IMR-90 (cell line): Measurements from ENCODE around the gene SCCPDH. TPM values are rescaled to one million over a fixed set of nuclear protein-coding genes. Genes with fewer than 3 reads are reported as not detected.

Experiments used
- ATAC-seq: fragments of 200-7000 bp; cut with Tn5 transposase; 2 replicates; pipeline ENCODE4 v1.9.1; 2020; ENCODE audit warnings: low read depth, mild to moderate bottlenecking, moderate library complexity
- BruUV-seq: library from RNA; stranded (reverse); fragments of 400-500 nt; replicated peaks from 2 replicates; lab custom pipeline; 2021; lab: Mats Ljungman, UMichigan
- CTCF ChIA-PET: fragments of 300-600 bp; formaldehyde crosslinking; extraction: SDS; loops from one replicate; lab custom pipeline; 2021; ENCODE audit warnings: antibody characterized with exemption; lab: Yijun Ruan, JAX
- POLR2A ChIA-PET: fragments of 300-600 bp; sonication (Branson Sonifier 250); formaldehyde crosslinking; loops from one replicate; lab custom pipeline; 2022; ENCODE audit warnings: antibody characterized with exemption; ENCODE audit not compliant: unreplicated experiment; lab: Charles Lee
- DNase-seq: peaks from one replicate; pipeline ENCODE4 v3.0.0; 2013
- H2AFZ ChIP-seq: replicated peaks from 2 replicates; pipeline ENCODE3; 2013; ENCODE audit warnings: low read length, mild to moderate bottlenecking; ENCODE audit not compliant: poor library complexity
- H2AK5ac ChIP-seq: 2 replicates; pipeline ENCODE4 v1.6.1; 2013; ENCODE audit warnings: low read depth, low read length, inconsistent platforms
- H2AK9ac ChIP-seq: replicated peaks from 2 replicates; pipeline ENCODE3; 2013; ENCODE audit warnings: mild to moderate bottlenecking, low read depth, low read length, moderate library complexity; ENCODE audit not compliant: poor library complexity
- H2BK120ac ChIP-seq: 2 replicates; pipeline ENCODE4 v1.6.1; 2013; ENCODE audit warnings: low read depth, low read length, inconsistent platforms
- H2BK15ac ChIP-seq: 3 replicates; pipeline ENCODE4 v1.6.1; 2013; ENCODE audit warnings: low read depth, low read length, inconsistent platforms
- H2BK20ac ChIP-seq: 2 replicates; pipeline ENCODE4 v1.6.1; 2013; ENCODE audit warnings: low read depth, mild to moderate bottlenecking, inconsistent platforms, low read length, moderate library complexity
- H2BK5ac ChIP-seq: 2 replicates; pipeline ENCODE4 v1.6.1; 2013; ENCODE audit warnings: mild to moderate bottlenecking, low read depth, low read length, inconsistent platforms; ENCODE audit not compliant: poor library complexity, severe bottlenecking
- H3K14ac ChIP-seq: replicated peaks from 2 replicates; pipeline ENCODE4 v1.6.1; 2013; ENCODE audit warnings: low read depth, low read length, inconsistent platforms
- H3K18ac ChIP-seq: 2 replicates; pipeline ENCODE4 v1.6.1; 2013; ENCODE audit warnings: low read depth, low read length, control low read depth
- H3K23ac ChIP-seq: 2 replicates; pipeline ENCODE4 v1.6.1; 2013; ENCODE audit warnings: low read depth, low read length, inconsistent platforms
- H3K27ac ChIP-seq: 2 replicates; pipeline ENCODE4 v1.5.1; 2013; ENCODE audit warnings: mild to moderate bottlenecking, control low read depth, low read length; ENCODE audit not compliant: insufficient read depth
- H3K27me3 ChIP-seq: 2 replicates; pipeline ENCODE4 v1.6.1; 2013; ENCODE audit warnings: low read length; ENCODE audit not compliant: control insufficient read depth, insufficient read depth
- H3K36me3 ChIP-seq: 2 replicates; pipeline ENCODE4 v1.6.1; 2013; ENCODE audit warnings: low read length, mixed read lengths; ENCODE audit not compliant: control insufficient read depth, insufficient read depth
- H3K4ac ChIP-seq: 2 replicates; pipeline ENCODE4 v1.6.1; 2013; ENCODE audit warnings: low read depth, low read length, inconsistent platforms
- H3K4me1 ChIP-seq: 2 replicates; pipeline ENCODE4 v1.6.1; 2013; ENCODE audit warnings: low read length, mixed read lengths; ENCODE audit not compliant: control insufficient read depth, insufficient read depth
- H3K4me2 ChIP-seq: 2 replicates; pipeline ENCODE4 v1.6.1; 2013; ENCODE audit warnings: low read depth, mild to moderate bottlenecking, control low read depth, low read length, moderate library complexity
- H3K4me3 ChIP-seq: 2 replicates; pipeline ENCODE4 v1.5.1; 2013; ENCODE audit warnings: low read depth, mild to moderate bottlenecking, control low read depth, low read length, moderate library complexity; ENCODE audit not compliant: insufficient read depth
- H3K56ac ChIP-seq: 2 replicates; pipeline ENCODE4 v1.6.1; 2013; ENCODE audit warnings: low read length, inconsistent platforms; ENCODE audit not compliant: insufficient read depth; ENCODE audit errors: extremely low read depth
- H3K79me1 ChIP-seq, 2 experiments: 2 replicates each; pipeline ENCODE4 v1.6.1; 2013; ENCODE audit warnings: low read length in 2 of 2, inconsistent platforms in 1 of 2, low read depth in 1 of 2
- H3K9ac ChIP-seq: 2 replicates; pipeline ENCODE4 v1.6.1; 2013; ENCODE audit warnings: low read depth, low read length, control low read depth
- H3K9me1 ChIP-seq: 2 replicates; pipeline ENCODE4 v1.6.1; 2013; ENCODE audit warnings: low read length, inconsistent platforms; ENCODE audit not compliant: insufficient read depth
- H3K9me3 ChIP-seq: 2 replicates; pipeline ENCODE4 v1.6.1; 2013; ENCODE audit warnings: low read length; ENCODE audit not compliant: control insufficient read depth, insufficient read depth
- H4K20me1 ChIP-seq: 2 replicates; pipeline ENCODE4 v1.6.1; 2013; ENCODE audit warnings: low read length, inconsistent platforms; ENCODE audit not compliant: insufficient read depth
- H4K5ac ChIP-seq: 2 replicates; pipeline ENCODE4 v1.6.1; 2013; ENCODE audit warnings: mild to moderate bottlenecking, low read depth, low read length, control low read depth
- H4K8ac ChIP-seq, 2 experiments: 2 replicates each; pipeline ENCODE4 v1.6.1; 2013; ENCODE audit warnings: low read depth in 2 of 2, low read length in 2 of 2, control low read depth in 1 of 2, inconsistent platforms in 1 of 2
- H4K91ac ChIP-seq: 2 replicates; pipeline ENCODE4 v1.6.1; 2013; ENCODE audit warnings: low read depth, low read length, inconsistent platforms; ENCODE audit not compliant: insufficient read depth
- BHLHE40 ChIP-seq: fragments of 150-350 bp; IDR thresholded peaks from 2 replicates; pipeline ENCODE4 v1.6.1; 2016; ENCODE audit warnings: mild to moderate bottlenecking, low read depth, low read length
- CHD1 ChIP-seq: IDR thresholded peaks from 2 replicates; pipeline ENCODE4 v1.6.1; 2012; ENCODE audit warnings: low read depth, low read length, improper control_type of control experiment
- CTCF ChIP-seq: conservative IDR thresholded peaks from 2 replicates; pipeline ENCODE4 v1.5.1; 2012; ENCODE audit warnings: mild to moderate bottlenecking, low read depth, low read length, improper control_type of control experiment
- FOS ChIP-seq: fragments of 150-350 bp; IDR thresholded peaks from 2 replicates; pipeline ENCODE4 v1.6.1; 2016; ENCODE audit warnings: low read depth, low read length
- MXI1 ChIP-seq: IDR thresholded peaks from 2 replicates; pipeline ENCODE4 v1.6.1; 2012; ENCODE audit warnings: low read depth, mild to moderate bottlenecking, low read length, moderate library complexity, borderline replicate concordance
- POLR2A ChIP-seq: IDR thresholded peaks from 2 replicates; pipeline ENCODE4 v1.6.1; 2012; ENCODE audit warnings: mild to moderate bottlenecking, low read depth, low read length
- RAD21 ChIP-seq: IDR thresholded peaks from 2 replicates; pipeline ENCODE4 v1.6.1; 2012; ENCODE audit warnings: low read length, improper control_type of control experiment
- SMC3 ChIP-seq: fragments of 150-350 bp; IDR thresholded peaks from 2 replicates; pipeline ENCODE4 v1.6.1; 2016; ENCODE audit warnings: low read depth, mild to moderate bottlenecking, antibody characterized with exemption, low read length, moderate library complexity
- USF2 ChIP-seq: fragments of 150-350 bp; IDR thresholded peaks from 2 replicates; pipeline ENCODE4 v1.6.1; 2017; ENCODE audit warnings: mild to moderate bottlenecking, antibody characterized with exemption, low read length, low read depth
- WGBS, 2 experiments: methylation state at CpG; one replicate each; pipeline versions ENCODE4 v1.1.5 to v1.1.7; 2013; ENCODE audit warnings: missing lambda C conversion rate in 2 of 2; ENCODE audit not compliant: insufficient read length in 1 of 2; ENCODE audit errors: extremely low coverage in 2 of 2; 5-methylcytosine and 5-hydroxymethylcytosine counted together
- dilution Hi-C: fragments of 300-500 bp; cut with HindIII; formaldehyde crosslinking; loops from one replicate; pipeline ENCODE4 v1.14.3; 2018; ENCODE audit warnings: low sequenced_read_pairs; ENCODE audit not compliant: unreplicated experiment
- in situ Hi-C: fragments of 300-500 bp; cut with MboI; formaldehyde crosslinking; loops from 3 replicates; pipeline ENCODE4 v1.14.3; 2019; ENCODE audit warnings: low sequenced_read_pairs, inconsistent platforms, mixed read lengths
- intact Hi-C: fragments of 100-400 bp; cut with micrococcal nuclease; formaldehyde crosslinking; loops from 2 replicates; pipeline ENCODE4 v1.10.0; 2022
- polyA plus RNA-seq, 3 experiments: library from polyadenylated mRNA; depleted of rRNA; stranded (reverse); fragments of >200 nt; gene quantifications; 2 replicates each; pipeline ENCODE4 v1.2.3, GENCODE V29; 2012; ENCODE audit warnings: low replicate concordance in 1 of 3
- total RNA-seq: library from RNA; depleted of rRNA; stranded (reverse); fragments of >200 nt; gene quantifications from 2 replicates; pipeline ENCODE4 v1.2.3, GENCODE V29; 2012

The SCCPDH gene
- total and polyA plus RNA-seq, 2 of the 4 experiments (the other 2 are of a cell fraction) = 26.9 to 37.8 TPM

DNA sequence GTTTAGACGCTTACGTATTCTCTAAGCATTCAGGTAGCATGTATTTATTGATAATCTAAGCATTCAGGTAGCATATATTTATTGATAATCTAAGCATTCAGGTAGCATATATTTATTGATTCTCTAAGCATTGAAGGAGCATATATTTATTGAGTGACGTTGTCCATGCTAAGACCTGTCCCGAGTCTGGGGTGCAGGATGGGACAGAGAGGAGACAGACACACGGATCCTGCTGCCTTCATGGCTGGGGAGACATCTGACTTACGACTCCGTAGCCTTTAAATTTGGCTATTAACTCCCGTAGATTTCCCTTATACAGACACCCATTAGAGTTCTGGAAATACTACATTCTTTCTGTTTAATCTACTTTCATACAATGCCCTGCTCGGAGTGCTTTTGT, 982 bp downstream of the SCCPDH start:
- Histone ChIP-seq H2BK5ac (no peak overlapping the region), H4K91ac (no peak overlapping the region), H3K27ac (no peak overlapping the region), H3K36me3 (peaks cover 17% of the 10 kb centered on the region), H3K14ac (peak overlapping the region; percentile 68; the same call in 1 of the 2 replicates), H3K79me1 (peaks cover 23 to 39% of the 10 kb centered on the region in 2 experiments; a peak in 3 of 4 replicates), H2BK20ac (no peak overlapping the region), H2BK120ac (no peak overlapping the region), H3K18ac (no peak overlapping the region), H3K27me3 (no peaks in the 10 kb centered on the region), H3K4ac (no peak overlapping the region), H2BK15ac (no peak overlapping the region), H4K20me1 (no peaks in the 10 kb centered on the region), H2AFZ (no peak overlapping the region), H3K4me1 (no peaks in the 10 kb centered on the region; the same call in 1 of the 2 replicates), H3K9me3 (peaks cover 2% of the 10 kb centered on the region; the same call in 1 of the 2 replicates), H4K8ac (peak overlapping the region; percentile 17 to 25; a peak in 2 of 4 replicates), H3K9ac (peak overlapping the region; percentile 71), H4K5ac (no peak overlapping the region), H3K4me2 (peak overlapping the region; percentile 96), H3K4me3 (peak overlapping the region; percentile 84; the same call in 1 of the 2 replicates), H3K56ac (no peak overlapping the region), H3K23ac (peak overlapping the region; percentile 60; the same call in 1 of the 2 replicates), H2AK5ac (no peak overlapping the region; the same call in 1 of the 2 replicates), H3K9me1 (no peaks in the 10 kb centered on the region), H2AK9ac (peak overlapping the region; percentile 17)
- in situ Hi-C loops (no loop called here), dilution Hi-C loops (no loop called here), intact Hi-C loops (no loop called here)
- BruUV-seq = TSS peak; percentile 49
- TF ChIP-seq POLR2A = no peak
- no peak for TF ChIP-seq CTCF
- no peak for TF ChIP-seq RAD21
- no peak for TF ChIP-seq MXI1
- no peak for TF ChIP-seq BHLHE40
- no peak for TF ChIP-seq FOS
- TF ChIP-seq USF2 = no peak
- no peak for TF ChIP-seq CHD1
- TF ChIP-seq SMC3 = no peak
- no CpG with 5 or more reads among the region's 9 CpGs for WGBS, 2 experiments
- POLR2A ChIA-PET = no interaction called here
- DNase-seq = no peak
- CTCF ChIA-PET = no interaction called here
- ATAC-seq = no peak
